Activated T-cell treated with anti-CD3 and anti-CD28 coated beads, Interleukin-2, amount 50 U/mL, for 4 hours (primary cell): ENCODE measurements around the gene SETMAR. TPM values are rescaled to one million over a fixed set of nuclear protein-coding genes. Genes with fewer than 3 reads are reported as not detected.
"Not testable (repeated sequence)": the region's sequence is repeated elsewhere in the genome, so short reads cannot be mapped to it uniquely, and the experiment has no call there.

Experiments used
- ATAC-seq, 2 donors: fragments of 200-7000 bp; cut with Tn5 transposase; one replicate each; pipeline ENCODE4 v1.10.0; 2021
- DNase-seq: peaks from one replicate; pipeline ENCODE4 v3.0.0-alpha.2; 2020
- H3K27me3 Mint-ChIP-seq: one replicate; pipeline ENCODE4 v1.8.0; 2021; ENCODE audit warnings: low read depth, mixed read lengths
- H3K36me3 Mint-ChIP-seq: one replicate; pipeline ENCODE4 v1.8.0; 2022; ENCODE audit warnings: mixed read lengths; ENCODE audit not compliant: insufficient read depth
- H3K4me1 Mint-ChIP-seq: one replicate; pipeline ENCODE4 v1.8.0; 2021; ENCODE audit warnings: low read depth, mixed read lengths
- H3K4me3 Mint-ChIP-seq: one replicate; pipeline ENCODE4 v1.8.0; 2021; ENCODE audit warnings: mild to moderate bottlenecking, moderate library complexity, mixed read lengths
- H3K9me3 Mint-ChIP-seq: one replicate; pipeline ENCODE4 v1.8.0; 2021; ENCODE audit warnings: mixed read lengths
- total RNA-seq, 3 donors: library from RNA; stranded (reverse); gene quantifications; one replicate each; pipeline ENCODE4 v1.2.1, GENCODE V29; 2021

Gene SETMAR
- total RNA-seq, 3 donors from 2014 or later, result 19.0 to 21.3 (median 19.9) TPM

- not testable (repeated sequence) for H3K4me1 Mint-ChIP-seq, H3K4me3 Mint-ChIP-seq, ATAC-seq, H3K27me3 Mint-ChIP-seq, DNase-seq
- peaks cover 18% of the 10 kb centered on the region for H3K9me3 Mint-ChIP-seq
- H3K36me3 Mint-ChIP-seq, result peaks cover 11% of the 10 kb centered on the region
Observed at GRCh38 chr3:4329806-4330205, 26.6 kb downstream of the SETMAR start.

GRCh38 chr3:4332111-4332510, 28.9 kb downstream of the SETMAR start:
- DNase-seq (no peak), ATAC-seq (no peak)
- Mint-ChIP-seq H3K9me3 (peaks cover 16% of the 10 kb centered on the region), H3K4me1 (no peaks in the 10 kb centered on the region), H3K27me3 (no peaks in the 10 kb centered on the region), H3K4me3 (no peak overlapping the region), H3K36me3 (peaks cover 11% of the 10 kb centered on the region)

GRCh38 chr3:4332574-4332973, 29.4 kb downstream of the SETMAR start:
- H3K4me3 Mint-ChIP-seq, result no peak overlapping the region
- H3K36me3 Mint-ChIP-seq, result peaks cover 11% of the 10 kb centered on the region
- no peaks in the 10 kb centered on the region for H3K4me1 Mint-ChIP-seq
- no peaks in the 10 kb centered on the region for H3K27me3 Mint-ChIP-seq
- peaks cover 13% of the 10 kb centered on the region for H3K9me3 Mint-ChIP-seq
- no peak for ATAC-seq
- no peak for DNase-seq

- H3K9me3 Mint-ChIP-seq, result peaks cover 13% of the 10 kb centered on the region
- H3K36me3 Mint-ChIP-seq, result peaks cover 11% of the 10 kb centered on the region
- H3K4me1 Mint-ChIP-seq, result no peaks in the 10 kb centered on the region
- no peak for DNase-seq
- no peak overlapping the region for H3K4me3 Mint-ChIP-seq
- no peaks in the 10 kb centered on the region for H3K27me3 Mint-ChIP-seq
- ATAC-seq, result no peak
Observed at GRCh38 chr3:4332991-4333390, 29.8 kb downstream of the SETMAR start.

GRCh38 chr3:4334548-4334947, 31.4 kb downstream of the SETMAR start:
- ATAC-seq, result no peak
- Mint-ChIP-seq H3K9me3 (peaks cover 8% of the 10 kb centered on the region), H3K27me3 (no peaks in the 10 kb centered on the region), H3K4me1 (no peaks in the 10 kb centered on the region), H3K4me3 (no peak overlapping the region), H3K36me3 (peaks cover 9% of the 10 kb centered on the region)
- no peak for DNase-seq

- no peak for DNase-seq
- Mint-ChIP-seq H3K36me3 (peaks cover 8% of the 10 kb centered on the region), H3K4me3 (no peak overlapping the region), H3K27me3 (no peaks in the 10 kb centered on the region), H3K4me1 (no peaks in the 10 kb centered on the region), H3K9me3 (no peaks in the 10 kb centered on the region)
- ATAC-seq, result no peak
Observed at GRCh38 chr3:4335840-4336562, 32.8 kb downstream of the SETMAR start.

- no peaks in the 10 kb centered on the region for H3K4me1 Mint-ChIP-seq
- peaks cover 8% of the 10 kb centered on the region for H3K36me3 Mint-ChIP-seq
- no peak overlapping the region for H3K4me3 Mint-ChIP-seq
- ATAC-seq (no peak), DNase-seq (no peak)
- H3K27me3 Mint-ChIP-seq, result no peaks in the 10 kb centered on the region
- H3K9me3 Mint-ChIP-seq, result no peaks in the 10 kb centered on the region
Observed at GRCh38 chr3:4336850-4337546, 33.8 kb downstream of the SETMAR start.

- peaks cover 8% of the 10 kb centered on the region for H3K36me3 Mint-ChIP-seq
- ATAC-seq (no peak), DNase-seq (no peak)
- no peaks in the 10 kb centered on the region for H3K27me3 Mint-ChIP-seq
- H3K4me1 Mint-ChIP-seq, result no peaks in the 10 kb centered on the region
- H3K9me3 Mint-ChIP-seq, result no peaks in the 10 kb centered on the region
- H3K4me3 Mint-ChIP-seq, result no peak overlapping the region
Observed at GRCh38 chr3:4338751-4339150, 35.6 kb downstream of the SETMAR start.

- peaks cover 12% of the 10 kb centered on the region for H3K36me3 Mint-ChIP-seq
- no peak for ATAC-seq
- H3K4me1 Mint-ChIP-seq, result no peaks in the 10 kb centered on the region
- H3K9me3 Mint-ChIP-seq, result no peaks in the 10 kb centered on the region
- no peak overlapping the region for H3K4me3 Mint-ChIP-seq
- no peaks in the 10 kb centered on the region for H3K27me3 Mint-ChIP-seq
- no peak for DNase-seq
Observed at GRCh38 chr3:4340077-4340410, 36.9 kb downstream of the SETMAR start.

- Mint-ChIP-seq H3K4me3 (no peak overlapping the region), H3K4me1 (no peaks in the 10 kb centered on the region), H3K27me3 (no peaks in the 10 kb centered on the region), H3K9me3 (no peaks in the 10 kb centered on the region), H3K36me3 (peaks cover 12% of the 10 kb centered on the region)
- DNase-seq (no peak), ATAC-seq (no peak)
Observed at GRCh38 chr3:4340411-4341335, 37.5 kb downstream of the SETMAR start.

- ATAC-seq, result no peak
- H3K27me3 Mint-ChIP-seq, result no peaks in the 10 kb centered on the region
- H3K9me3 Mint-ChIP-seq, result no peaks in the 10 kb centered on the region
- no peak for DNase-seq
- no peak overlapping the region for H3K4me3 Mint-ChIP-seq
- no peaks in the 10 kb centered on the region for H3K4me1 Mint-ChIP-seq
- H3K36me3 Mint-ChIP-seq, result peaks cover 12% of the 10 kb centered on the region
Observed at GRCh38 chr3:4341336-4341675, 38.1 kb downstream of the SETMAR start.

GRCh38 chr3:4343258-4343657, 40.1 kb downstream of the SETMAR start:
- H3K4me3 Mint-ChIP-seq, result no peak overlapping the region
- H3K9me3 Mint-ChIP-seq, result no peaks in the 10 kb centered on the region
- no peak for DNase-seq
- no peaks in the 10 kb centered on the region for H3K4me1 Mint-ChIP-seq
- ATAC-seq, result no peak
- peaks cover 11% of the 10 kb centered on the region for H3K36me3 Mint-ChIP-seq
- H3K27me3 Mint-ChIP-seq, result no peaks in the 10 kb centered on the region

- Mint-ChIP-seq H3K4me1 (peaks cover 25% of the 10 kb centered on the region), H3K27me3 (no peaks in the 10 kb centered on the region), H3K9me3 (no peaks in the 10 kb centered on the region), H3K4me3 (peak overlapping the region; percentile 62), H3K36me3 (no peaks in the 10 kb centered on the region)
- DNase-seq (peak; percentile 34), ATAC-seq (peak; percentile 38 to 44)
Observed at GRCh38 chr3:4350789-4351163, 47.6 kb downstream of the SETMAR start.

GRCh38 chr3:4351164-4351855, 48.1 kb downstream of the SETMAR start:
- ATAC-seq (peak; percentile 90 to 92), DNase-seq (peak; percentile 9)
- Mint-ChIP-seq H3K9me3 (no peaks in the 10 kb centered on the region), H3K4me1 (peaks cover 25% of the 10 kb centered on the region), H3K36me3 (no peaks in the 10 kb centered on the region), H3K4me3 (peak overlapping the region; percentile 72), H3K27me3 (no peaks in the 10 kb centered on the region)
